ENCODE data around the gene DYNC1LI2. TPM values are rescaled to one million over a fixed set of nuclear protein-coding genes. Genes with fewer than 3 reads are reported as not detected.

The DYNC1LI2 gene
- polyA plus RNA-seq = 55.7 and 65.1 TPM in 2 replicates

GRCh38 chr16:66751303-66751991 lies at the start of gene DYNC1LI2:
DYNC1LI2 (minus strand) TSS chr16:66751609; CDS start chr16:66751591, 18 bp downstream.

GRCh38 chr16:66696669-66697630 lies 54.5 kb downstream of the DYNC1LI2 start, which contains the start of gene CMTM4:
CMTM4 (minus strand) TSS chr16:66696743; CDS start chr16:66696525, 218 bp downstream.

Other genes with a start within 250 kb of the DYNC1LI2 start
- 32.4 and 41.7 TPM in 2 replicates for gene TK2, start 201.5 kb downstream of the DYNC1LI2 start, polyA plus RNA-seq
- 92.4 and 93.7 TPM in 2 replicates for gene CKLF, start 199.0 kb downstream of the DYNC1LI2 start, polyA plus RNA-seq
- gene CMTM1, start 185.2 kb downstream of the DYNC1LI2 start, polyA plus RNA-seq = not detected in 2 replicates
- not detected in 2 replicates for gene CMTM2, start 172.1 kb downstream of the DYNC1LI2 start, polyA plus RNA-seq
- gene CMTM3, start 146.9 kb downstream of the DYNC1LI2 start, polyA plus RNA-seq = 0.87 TPM in 1 of 2 replicates, not detected in the other
- 6.6 and 12.9 TPM in 2 replicates for gene CMTM4, start 54.9 kb downstream of the DYNC1LI2 start, polyA plus RNA-seq
- 0.34 TPM in 1 of 2 replicates, not detected in the other for gene TERB1, start 50.0 kb upstream of the DYNC1LI2 start, polyA plus RNA-seq
- 161 and 180 TPM in 2 replicates for gene NAE1, start 79.4 kb upstream of the DYNC1LI2 start, polyA plus RNA-seq
- 15.9 and 38.9 TPM in 2 replicates for gene CA7, start 92.8 kb upstream of the DYNC1LI2 start, polyA plus RNA-seq
- gene PDP2, start 128.9 kb upstream of the DYNC1LI2 start, polyA plus RNA-seq = 20.4 and 21.6 TPM in 2 replicates
- not detected in 2 replicates for gene CDH16, start 167.3 kb upstream of the DYNC1LI2 start, polyA plus RNA-seq
- not detected in 2 replicates for gene RRAD, start 173.9 kb upstream of the DYNC1LI2 start, polyA plus RNA-seq
- 100 and 132 TPM in 2 replicates for gene CIAO2B, start 182.8 kb upstream of the DYNC1LI2 start, polyA plus RNA-seq
- gene CES2, start 183.9 kb upstream of the DYNC1LI2 start, polyA plus RNA-seq = 0.81 and 2.0 TPM in 2 replicates
- gene CES3, start 209.7 kb upstream of the DYNC1LI2 start, polyA plus RNA-seq = 0.86 and 0.90 TPM in 2 replicates
- gene CES4A, start 237.0 kb upstream of the DYNC1LI2 start, polyA plus RNA-seq = 2.8 and 6.0 TPM in 2 replicates

Measured in Purkinje cell (primary cell).